NAMALWA (cell line): Measurements from ENCODE around the gene KCNE2.
A peak's percentile ranks its signal among the peaks of the same experiment; 100 is the strongest.

Experiments used
- DNase-seq: peaks from one replicate; pipeline ENCODE4 v3.0.0-alpha.2; 2015; ENCODE audit warnings: low spot score

The KCNE2 gene, protein sequence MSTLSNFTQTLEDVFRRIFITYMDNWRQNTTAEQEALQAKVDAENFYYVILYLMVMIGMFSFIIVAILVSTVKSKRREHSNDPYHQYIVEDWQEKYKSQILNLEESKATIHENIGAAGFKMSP

GRCh38 chr21:34363733-34364132 lies at the start of gene KCNE2:
TSS of gene KCNE2 (plus strand) at chr21:34364006. CDS start at chr21:34370479, 6,473 bp downstream.
- DNase-seq, result no peak

DNA sequence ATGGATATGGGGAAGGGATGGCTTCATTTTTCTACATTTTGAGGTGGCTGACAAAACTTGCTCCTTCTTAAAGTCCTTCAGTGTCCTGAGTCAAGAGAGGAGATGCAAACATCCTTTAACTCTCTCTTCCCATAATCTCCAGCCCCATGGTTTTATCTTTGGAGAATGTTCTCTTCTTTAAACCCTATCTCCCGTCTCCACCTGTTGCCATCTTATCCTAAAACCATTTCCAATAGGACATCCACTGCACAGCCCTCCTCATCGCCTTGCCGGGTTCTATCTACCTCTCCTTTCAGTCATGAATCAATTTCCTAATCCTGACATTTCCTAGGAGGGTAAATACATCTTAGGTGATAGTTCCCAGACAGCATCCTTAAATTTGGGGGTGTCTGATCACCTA lies 44.2 kb upstream of the KCNE2 start:
- DNase-seq, result no peak

DNA sequence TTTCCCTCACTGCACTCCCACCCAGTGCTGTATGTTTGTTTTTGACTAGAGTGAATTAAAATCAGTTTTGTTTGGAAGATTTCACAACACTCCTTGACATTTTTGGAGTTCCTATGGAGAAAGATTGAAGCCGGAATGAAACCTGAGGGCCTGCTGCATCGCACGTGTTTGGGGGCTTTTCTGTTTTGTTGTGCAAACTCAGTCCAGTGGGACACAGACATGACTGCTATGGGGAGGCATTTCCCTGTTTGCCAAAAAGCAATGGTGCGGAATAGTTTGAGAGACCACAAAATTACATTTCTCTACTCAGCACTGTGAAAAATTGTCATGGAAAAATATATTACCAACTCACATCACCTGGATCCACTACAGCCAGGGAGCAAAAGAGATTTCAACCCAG lies 43.8 kb upstream of the KCNE2 start:
- DNase-seq, result no peak

- DNase-seq, result no peak
Measured at GRCh38 chr21:34330055-34330454, 33.8 kb upstream of the KCNE2 start.

GRCh38 chr21:34331726-34332125 lies 32.1 kb upstream of the KCNE2 start:
- DNase-seq, result no peak

DNA sequence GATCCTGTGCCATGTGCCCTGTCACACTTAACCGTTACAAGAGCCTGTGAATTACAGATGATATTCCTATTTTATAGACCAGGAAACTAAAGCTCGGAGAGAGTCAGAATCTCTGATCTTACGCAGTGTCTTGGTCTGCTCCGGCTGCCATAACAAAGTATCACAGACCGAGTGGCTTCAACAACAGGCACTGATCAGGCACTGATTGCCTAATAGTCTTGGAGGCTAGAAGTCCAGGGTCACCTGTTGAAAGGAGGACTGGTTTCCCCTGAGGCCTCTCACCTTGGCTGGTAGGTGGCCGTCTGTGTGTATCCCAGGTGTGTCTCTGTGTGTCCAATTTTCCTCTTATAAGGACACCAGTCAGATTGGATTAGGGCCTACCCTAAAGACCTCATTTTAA lies 31.5 kb upstream of the KCNE2 start:
- no peak for DNase-seq

DNA sequence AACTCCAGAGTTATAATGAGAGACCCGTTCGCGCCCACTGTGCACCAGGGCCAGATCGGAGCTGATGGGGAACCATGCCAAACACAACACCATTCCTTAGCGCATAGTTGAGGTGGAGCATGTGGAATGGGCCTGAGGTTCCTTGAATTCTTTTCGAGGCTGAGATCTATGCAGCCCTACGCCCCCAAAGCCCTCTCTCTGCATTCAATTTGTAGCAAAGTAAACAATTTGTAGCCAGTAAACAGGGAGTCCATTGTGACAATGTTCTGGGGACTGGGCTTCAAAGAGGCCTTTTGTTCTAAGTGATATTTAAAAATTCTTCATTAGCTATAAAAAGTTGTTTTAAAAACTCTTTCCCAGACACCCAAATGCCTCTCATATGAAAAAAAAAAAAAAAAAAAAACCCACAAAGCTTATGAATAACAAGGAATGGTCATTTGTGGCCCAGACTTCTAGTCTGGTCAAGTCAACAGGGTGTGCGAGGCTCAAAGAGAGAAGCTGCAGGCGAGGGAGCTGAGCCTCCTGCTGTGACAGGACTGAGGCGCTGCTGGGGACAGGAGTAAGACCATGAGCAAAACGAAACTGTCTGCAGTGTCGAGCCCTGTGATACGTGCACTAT lies 30.6 kb upstream of the KCNE2 start:
- no peak for DNase-seq

GRCh38 chr21:34335316-34335715 lies 28.5 kb upstream of the KCNE2 start:
- no peak for DNase-seq

DNA sequence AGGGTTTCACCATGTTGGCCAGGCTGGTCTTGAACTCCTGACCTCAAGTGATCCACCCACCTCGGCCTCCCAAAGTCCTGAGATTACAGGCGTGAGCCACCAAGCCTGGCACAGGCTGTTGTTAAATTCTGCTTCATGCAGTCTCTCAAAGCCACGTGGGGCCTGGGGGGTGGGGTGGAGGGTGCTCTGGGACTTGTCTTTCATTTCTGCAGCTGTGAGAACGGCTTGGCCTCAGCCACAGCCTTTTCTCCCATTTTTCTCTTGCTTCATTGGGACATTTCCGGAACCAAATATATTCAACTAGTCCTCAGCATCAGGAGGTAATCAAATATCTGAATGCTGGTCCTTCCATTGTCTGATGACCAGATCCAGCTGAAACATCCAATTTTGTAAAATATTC lies 27.6 kb upstream of the KCNE2 start:
- no peak for DNase-seq

DNA sequence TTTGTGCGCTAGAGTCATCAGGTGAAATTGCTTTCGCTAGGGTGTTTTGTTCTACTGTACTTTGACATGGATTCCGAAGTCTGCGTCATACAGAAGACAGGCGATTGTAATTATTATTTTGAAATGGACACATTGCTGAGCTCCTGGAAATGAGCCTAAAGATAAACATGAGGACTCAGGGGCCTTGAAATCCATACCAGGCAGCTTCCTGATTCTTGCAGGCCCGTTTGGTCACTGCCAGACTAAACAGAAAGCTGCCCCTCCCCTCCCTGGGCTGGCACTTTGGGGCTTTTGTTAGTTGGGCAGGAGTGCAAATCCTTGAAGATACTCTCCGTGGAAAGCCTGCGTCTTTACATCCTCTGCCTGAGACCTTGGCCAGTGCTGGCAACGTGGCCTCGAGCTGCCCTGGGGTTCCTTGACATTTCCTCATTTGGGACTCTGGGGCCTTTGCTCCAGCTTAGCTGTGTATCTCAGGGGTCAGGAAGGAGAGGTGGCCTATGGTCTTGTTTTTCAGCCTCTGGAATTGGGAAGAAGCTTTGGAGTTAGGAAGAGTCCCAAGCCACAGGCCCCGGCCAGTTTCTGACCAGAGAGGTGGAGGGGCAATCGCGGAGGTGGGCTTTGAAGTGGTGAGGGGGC lies 26.9 kb upstream of the KCNE2 start:
- no peak for DNase-seq

DNA sequence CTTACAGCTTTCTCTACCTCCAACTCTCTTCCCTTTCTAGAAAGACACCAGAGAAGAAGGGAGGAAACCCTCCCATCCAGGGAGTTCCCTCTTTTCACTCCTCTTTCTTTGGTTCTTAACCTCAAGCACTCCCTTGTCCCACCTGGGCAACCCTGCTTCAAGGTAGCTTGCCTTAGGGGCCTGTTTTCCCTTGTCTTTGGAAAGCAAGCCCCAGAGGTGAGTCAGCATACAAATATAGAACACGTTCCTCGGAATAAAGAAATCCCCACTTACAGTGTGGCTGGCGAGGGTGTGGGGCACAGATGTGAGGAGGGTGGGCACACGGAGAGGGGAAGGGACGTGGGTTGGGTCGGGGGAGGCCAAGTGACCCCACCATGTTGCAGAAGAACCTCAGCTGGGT lies 26.1 kb upstream of the KCNE2 start:
- no peak for DNase-seq

GRCh38 chr21:34338226-34338625 lies 25.6 kb upstream of the KCNE2 start:
- DNase-seq, result no peak

DNA sequence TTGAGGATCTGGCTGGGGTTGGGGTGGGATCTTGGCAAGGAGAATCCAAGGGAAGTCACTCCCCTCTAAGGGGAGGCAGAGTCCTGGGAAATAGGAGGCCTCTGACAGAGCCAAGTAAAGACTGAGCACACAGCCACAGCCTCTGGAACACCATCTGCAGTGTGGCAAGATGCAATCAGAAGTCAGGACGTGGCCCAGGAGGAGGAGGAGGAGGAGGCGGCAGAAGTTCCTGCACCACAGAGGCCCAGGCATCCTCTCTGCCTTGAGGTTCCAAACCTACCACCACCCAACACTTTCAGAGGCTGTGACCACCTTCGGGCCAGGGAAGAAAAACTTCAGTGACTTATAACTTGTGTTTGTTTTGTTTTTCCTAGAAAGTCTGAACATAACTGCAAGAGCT lies 23.7 kb upstream of the KCNE2 start:
- DNase-seq, result no peak

- DNase-seq, result no peak
Measured at GRCh38 chr21:34342476-34342875, 21.3 kb upstream of the KCNE2 start.

GRCh38 chr21:34343347-34343746 lies 20.5 kb upstream of the KCNE2 start:
- no peak for DNase-seq

DNA sequence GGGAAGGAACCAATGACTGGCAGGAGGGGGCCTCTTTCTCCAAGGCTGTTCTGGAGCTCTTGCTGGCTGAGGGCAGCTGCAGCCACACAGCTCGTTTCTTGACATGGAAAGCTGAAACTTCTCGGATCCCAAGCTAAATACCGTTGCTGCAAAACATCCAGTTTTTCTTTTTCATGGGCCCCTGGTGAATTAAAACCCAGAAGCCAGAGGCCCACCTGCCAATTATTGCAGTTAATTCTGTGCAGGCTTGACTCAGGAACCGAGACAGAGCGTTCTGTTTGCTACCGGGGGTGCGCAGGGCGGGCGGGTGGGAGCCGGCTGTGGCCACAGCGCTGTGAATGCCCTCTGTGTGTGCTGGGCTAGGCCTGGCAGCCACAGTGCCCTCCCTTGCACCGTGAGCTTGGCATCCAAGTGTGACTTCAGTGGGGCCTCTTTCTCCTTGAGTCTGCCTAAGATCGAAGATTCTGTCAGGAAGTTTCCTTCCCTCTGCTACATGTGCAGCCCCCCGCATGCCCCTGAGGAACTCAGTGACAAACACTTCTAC lies 19.9 kb upstream of the KCNE2 start:
- no peak for DNase-seq

GRCh38 chr21:34344584-34344983 lies 19.2 kb upstream of the KCNE2 start:
- no peak for DNase-seq

- no peak for DNase-seq
Measured at GRCh38 chr21:34345091-34345871, 18.5 kb upstream of the KCNE2 start.

- DNase-seq, result no peak
Measured at GRCh38 chr21:34345892-34346291, 17.9 kb upstream of the KCNE2 start.

GRCh38 chr21:34348890-34349519 lies 14.8 kb upstream of the KCNE2 start:
- no peak for DNase-seq

- DNase-seq, result peak; percentile 86
Measured at GRCh38 chr21:34351786-34352241, 12.0 kb upstream of the KCNE2 start.

- DNase-seq, result no peak
Measured at GRCh38 chr21:34352556-34352955, 11.2 kb upstream of the KCNE2 start.
